ENCODE measurements around the gene POLR2J.

The POLR2J gene

DNA sequence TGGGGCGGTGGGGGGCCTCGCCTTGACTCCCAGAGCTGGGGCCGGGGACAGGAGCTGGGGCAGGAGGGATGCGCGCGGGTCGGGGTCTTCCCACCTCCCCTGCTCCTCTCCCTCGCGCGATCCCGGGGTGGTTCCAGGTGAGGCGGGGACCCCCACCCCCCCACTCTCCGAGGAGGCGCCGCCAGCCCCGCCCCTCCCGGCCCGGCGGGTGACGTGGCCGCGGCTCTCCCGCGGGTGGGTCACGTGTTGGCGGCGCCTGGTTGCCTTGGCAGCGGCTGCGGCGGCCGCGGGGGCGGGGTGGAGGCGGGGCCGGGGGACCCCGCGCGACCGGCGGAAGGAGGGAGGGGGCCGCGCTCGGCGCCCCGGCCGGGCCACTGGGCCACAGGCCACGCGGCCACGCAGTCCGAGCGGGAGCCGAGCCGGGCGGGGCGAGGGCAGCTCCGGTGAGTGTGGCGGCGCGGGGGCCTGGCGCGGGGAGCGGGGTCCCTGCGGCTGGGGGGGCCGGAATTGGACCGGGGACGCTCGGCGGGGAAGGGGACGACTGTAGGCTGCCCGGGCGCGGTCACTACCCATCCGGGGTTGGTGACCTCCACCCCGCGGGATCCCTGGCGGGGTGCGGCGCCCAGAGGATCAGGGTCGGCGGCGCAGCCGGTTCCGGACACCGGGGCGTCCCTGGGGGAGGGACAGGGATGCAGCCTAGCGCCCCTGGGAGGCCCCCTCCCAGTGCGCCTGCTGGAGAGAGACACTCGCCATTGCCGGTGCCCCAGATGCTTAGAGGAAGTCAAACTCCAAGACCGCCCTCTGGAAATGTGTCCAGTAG is 45.3 kb downstream of the POLR2J start, which contains the start of gene ORAI2:
ORAI2 (plus strand) TSS at position 357 of the 820 bp plus-strand sequence. CDS start 5,382 bp downstream, outside the sequence.
- DNase-seq, result no peak

DNA sequence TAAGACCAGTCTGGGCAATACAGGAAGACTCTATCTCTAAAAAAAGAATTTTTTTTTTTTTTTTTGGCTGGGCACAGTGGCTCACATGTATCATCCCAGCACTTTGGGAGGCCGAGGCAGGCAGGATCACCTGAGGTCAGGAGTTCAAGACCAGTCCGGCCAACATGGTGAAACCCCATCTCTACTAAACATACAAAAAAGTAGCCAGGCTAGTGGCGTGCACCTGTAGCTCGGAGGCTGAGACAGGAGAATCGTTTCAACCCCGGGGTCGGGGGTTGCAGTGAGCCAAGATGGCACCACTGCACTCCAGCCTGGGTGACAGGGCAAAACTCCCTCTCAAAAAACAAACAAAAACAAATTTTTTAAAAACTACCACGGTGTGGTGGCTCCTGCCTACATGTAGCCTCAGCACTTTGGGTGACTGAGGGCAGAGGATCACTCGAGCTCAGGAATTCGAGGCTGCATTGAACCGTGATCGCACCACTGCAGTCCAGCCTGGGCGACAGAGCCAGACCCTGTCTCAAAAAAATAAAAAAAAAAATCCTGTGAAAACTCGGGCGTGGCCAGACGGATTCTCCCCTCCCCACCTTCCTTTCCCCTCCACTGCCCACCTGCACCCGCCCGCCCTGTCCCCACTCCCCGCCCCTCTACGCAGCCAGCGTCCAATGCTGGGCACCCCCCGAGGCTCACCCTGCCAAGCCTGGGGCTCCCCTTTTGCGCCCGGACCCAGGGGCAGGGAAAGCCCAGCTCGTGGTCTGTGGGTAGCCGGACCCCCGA is 46.1 kb downstream of the POLR2J start:
- no peak for DNase-seq

DNA sequence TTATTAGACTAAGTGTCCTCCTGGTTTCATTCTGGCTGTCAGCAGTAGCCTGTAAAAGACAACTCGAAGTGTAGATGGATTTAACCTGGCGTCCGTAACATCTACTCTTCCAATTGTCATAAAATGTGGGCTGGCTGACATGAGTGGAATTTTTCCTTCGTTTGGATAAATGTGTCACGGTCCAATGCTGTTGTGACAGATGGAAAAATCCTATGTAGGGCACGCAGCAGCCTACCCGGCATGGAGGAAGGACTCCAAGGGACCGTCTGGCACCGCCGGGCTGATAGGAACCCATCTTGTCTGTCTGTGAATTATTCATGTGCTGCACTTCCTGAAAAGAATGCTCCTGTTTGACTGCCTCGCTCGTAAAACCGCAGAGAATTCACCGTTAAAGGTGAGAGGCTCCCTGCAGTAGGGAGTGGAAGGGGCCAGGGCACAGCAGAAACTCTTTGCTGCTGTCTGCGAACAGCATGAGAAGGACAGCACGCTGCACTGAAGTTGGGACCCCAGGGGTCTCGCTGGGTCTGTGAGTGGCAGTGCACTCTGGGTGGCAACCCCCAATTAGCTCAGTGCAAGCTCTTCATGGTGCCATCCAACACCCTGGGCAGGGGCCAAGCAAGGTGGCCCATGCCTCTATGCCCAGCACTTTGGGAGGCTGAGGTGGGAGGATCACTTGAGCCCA is 47.0 kb downstream of the POLR2J start:
- DNase-seq, result peak; percentile 42

DNA sequence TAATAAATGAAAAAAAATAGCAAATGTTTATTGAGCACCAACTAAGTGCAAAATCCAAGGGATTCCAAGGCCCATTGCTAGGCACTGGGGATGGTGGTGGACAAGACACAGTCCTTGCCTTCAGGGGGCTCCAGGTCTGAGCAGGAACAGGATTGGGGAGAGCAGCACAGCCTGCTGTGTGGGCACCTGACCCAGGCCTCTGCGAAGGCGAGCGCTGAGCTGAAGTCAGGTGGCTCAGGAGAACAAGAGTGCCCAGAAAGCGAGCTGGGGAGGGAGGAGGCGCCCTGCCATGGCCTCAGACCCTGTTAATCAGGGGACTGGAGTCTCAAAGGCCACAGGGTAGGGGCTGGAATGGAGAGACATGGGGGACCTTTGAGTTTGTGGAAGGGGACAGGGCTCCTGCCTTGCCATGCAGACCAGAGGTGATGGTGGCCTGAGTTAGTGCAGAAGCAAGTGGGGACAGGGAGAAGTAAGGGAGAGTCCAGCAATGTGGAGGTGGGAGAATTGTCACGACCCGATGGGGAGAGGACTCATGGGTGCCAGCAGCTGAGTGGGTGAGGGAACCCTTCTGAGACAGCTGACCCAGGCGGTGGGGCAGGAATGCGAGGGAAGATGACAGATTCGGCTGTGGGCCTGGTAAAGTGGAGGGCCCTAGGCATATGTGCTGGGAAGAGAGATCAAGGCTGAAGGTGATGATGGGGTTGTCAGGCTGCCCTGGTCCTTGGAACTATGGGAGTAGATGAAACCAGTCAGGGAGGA is 49.4 kb downstream of the POLR2J start:
- DNase-seq, result no peak

DNA sequence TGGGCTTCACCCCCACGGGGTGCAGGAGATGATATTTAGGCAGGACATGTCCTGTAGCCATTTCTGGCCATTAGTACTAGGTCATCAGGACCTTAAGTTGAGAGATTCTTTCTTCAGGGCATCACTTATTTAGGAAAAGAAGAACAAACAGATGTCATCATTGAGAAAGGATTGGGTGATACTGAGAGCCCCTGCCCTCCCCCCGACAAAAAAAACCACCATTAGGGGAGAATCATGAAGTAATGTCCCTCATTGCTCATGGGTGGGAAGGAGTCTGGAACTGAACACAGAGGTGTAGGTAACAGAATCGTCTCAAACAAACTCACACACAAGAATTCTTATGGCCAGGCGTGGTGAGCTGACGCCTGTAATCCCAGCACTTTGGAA is 51.7 kb downstream of the POLR2J start:
- no peak for DNase-seq

DNA sequence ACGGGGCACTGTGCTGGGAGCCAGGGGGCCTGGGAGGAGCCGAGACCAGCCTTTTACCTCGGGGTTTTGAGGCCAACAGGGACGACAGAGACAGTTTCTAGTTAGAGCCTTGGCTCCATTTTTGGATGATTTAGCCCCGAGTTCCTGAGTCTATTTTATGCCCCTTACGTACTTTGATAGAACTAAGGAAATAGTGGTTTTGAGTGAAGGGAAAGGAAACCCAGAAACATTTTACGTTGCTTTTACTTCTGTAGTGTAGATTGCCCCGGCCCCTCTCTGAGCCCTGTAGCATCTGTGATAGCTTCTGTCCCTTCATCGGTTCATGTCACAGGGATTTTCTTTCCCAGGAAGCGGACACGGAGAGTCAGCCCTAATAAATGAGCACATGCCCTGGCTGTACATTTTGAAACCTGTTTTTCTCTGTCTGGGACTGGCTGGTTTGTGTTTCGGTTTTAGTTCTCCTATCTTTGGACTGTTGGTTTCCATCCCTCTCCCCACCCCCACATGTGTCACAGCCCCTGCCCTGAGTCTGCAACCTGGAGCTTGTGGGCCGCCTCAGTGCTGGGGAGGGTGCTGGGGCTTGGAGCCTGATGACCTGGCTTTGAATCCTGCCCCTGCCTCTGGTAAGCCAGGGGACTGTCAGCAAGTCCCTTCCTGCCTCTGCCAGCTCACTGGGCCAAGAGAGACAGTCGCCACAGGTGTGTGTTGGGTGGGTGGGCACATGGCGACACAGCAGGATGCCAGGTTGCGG is 52.3 kb downstream of the POLR2J start:
- no peak for DNase-seq

DNA sequence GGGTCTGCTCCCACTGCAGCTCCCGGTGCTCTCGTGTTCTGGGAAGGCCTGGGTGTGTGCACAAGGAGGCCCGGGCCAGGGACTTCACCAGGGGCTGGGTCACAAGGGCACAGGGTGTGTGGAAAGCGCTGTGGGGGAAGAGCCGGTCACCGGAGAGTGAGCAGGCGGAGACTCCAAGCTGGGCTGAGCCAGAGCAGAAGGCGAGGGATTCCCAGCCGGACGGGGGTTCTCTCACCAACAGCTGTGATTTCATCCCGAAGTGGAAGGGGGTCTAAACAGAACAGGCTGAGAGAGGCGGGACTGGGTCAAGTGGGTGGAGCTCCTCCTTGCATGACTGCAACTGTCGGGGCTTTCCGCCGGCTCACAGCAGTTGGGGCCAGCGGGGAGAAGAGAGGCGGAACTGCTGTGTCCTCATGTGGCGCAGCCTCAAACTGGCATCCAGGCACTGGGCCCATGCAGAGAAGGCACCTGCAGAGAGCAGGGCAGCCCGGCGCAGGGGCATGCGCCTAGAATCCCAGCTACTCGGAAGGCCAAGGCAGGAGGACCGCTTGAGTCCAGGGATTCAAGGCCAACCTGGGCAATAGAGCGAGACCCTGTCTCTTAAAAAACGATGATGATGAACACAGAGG is 53.0 kb downstream of the POLR2J start:
- DNase-seq, result no peak

DNA sequence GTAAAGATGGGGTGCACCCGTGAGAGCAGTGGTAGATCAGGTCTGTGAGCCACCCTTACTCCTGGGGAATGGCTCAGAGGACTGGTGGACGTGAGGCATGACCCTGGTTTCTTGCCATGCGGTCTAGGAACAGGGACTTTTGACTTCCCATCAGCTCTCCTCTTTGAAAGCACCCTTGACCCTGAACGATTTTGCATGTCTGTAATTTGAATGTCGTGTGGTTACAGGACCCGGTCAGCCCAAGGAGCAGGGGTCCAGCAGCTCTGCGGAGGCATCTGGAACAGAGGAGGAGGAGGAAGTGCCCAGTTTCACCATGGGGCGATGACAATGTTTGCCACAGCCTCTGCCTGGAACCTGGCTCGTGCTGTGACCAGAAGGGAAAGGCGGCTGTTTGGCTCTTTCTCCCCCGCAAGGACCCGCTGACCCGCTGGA is 53.9 kb downstream of the POLR2J start:
- DNase-seq, result no peak

DNA sequence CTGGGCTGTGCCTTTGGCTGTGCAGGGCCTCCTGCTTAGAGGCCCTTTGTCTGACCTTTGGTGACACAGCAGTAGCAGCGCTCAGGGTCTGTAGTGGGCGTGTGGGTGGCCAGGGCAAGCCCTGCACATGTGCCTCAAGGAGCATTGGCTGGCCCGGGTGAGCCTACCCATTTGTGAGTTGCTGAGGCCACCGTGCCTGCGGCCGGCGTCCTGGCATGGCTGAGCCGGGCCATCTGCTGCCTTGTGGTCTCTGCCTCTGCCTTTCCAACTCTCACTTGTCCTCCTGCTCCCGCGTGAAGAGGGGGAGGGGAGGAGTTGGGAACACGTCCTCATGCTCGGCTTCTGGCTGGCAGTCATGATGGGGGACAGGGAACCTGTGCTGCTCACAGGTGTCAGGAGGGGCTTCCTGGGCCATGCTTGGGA is 54.6 kb downstream of the POLR2J start:
- no peak for DNase-seq
